Caki2 (cell line): ENCODE measurements around the gene PATE1. TPM values are rescaled to one million over a fixed set of nuclear protein-coding genes. Genes with fewer than 3 reads are reported as not detected.
"Not testable (repeated sequence)": the region's sequence is repeated elsewhere in the genome, so short reads cannot be mapped to it uniquely, and the experiment has no call there.

Source experiments
- DNase-seq: peaks from one replicate; pipeline ENCODE4 v3.0.0-alpha.2; 2015; ENCODE audit warnings: low read depth
- in situ Hi-C: cut with HindIII; loops from 2 replicates; pipeline ENCODE4 v1.10.0; 2016; ENCODE audit warnings: low sequenced_read_pairs, low pct_unique_long_range_greater_than_20kb, mixed read lengths
- total RNA-seq: library from RNA; depleted of rRNA; stranded (reverse); fragments of >200 nt; shearing (Covaris generic); gene quantifications from 2 replicates; pipeline ENCODE4 v1.2.3, GENCODE V29; 2014; ENCODE audit warnings: low replicate concordance; rRNA removed

Gene PATE1
- total RNA-seq: not detected in 2 replicates

DNA sequence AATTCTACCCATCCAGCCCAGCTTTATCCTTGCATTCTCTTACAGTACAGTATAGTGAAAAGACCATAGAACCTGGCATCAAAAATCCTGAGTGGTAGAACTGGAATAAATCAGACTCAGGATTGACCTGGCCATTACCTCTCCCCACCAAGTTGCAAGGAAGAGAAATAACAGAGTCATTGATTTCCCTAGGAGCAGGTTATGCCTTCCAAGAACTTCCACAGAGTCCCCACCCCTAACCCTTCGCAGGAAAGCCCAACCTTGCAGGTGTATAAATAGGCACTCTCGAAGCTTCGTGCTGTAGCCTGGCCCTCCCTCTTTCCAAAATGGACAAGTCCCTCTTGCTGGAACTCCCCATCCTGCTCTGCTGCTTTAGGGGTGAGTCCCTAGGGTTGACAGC, at the start of gene PATE1:
Gene PATE1 (plus strand): TSS at position 301 of the 400 bp plus-strand sequence. CDS start 26 bp downstream, at position 327.
- DNase-seq: no peak
- in situ Hi-C loops: no loop called here

GRCh38 chr11:125701018-125701610, 45.0 kb upstream of the PATE1 start:
- no peak for DNase-seq
- in situ Hi-C loops: no loop called here

DNA sequence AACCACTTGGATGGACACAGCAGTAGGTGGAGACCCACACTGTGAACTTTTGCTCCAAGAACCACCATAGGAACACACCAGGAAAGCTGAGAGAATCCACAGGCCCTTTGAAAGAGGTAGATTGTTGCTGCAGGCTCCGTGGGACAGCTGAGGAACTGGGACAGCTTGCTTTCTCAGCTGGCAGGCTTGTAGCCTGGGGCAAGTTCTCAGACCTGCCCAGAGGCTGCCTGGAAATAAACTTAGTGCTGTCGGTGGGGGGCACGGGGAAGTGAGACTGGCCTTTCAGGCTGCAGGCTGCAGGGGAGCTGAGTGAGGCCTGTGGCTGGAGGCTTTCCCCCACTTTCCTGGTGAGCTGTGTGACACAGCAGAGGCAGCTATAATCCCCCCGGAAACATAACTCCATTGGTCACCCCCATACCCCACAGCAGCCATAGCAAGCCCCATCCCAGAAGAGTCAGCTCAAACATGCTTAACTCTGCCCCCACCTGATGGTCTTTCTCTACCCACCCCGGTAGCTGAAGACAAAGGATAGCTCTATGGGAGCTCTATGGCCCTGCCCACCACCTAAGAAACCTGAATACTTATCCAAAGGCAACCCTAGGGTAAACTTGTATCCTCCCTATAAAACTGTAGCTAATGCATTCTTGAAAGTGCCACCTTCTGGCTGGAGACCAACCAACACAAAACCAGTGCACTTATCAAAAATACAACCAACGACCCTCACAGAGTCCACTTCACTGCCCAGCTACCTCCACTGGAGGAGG, 44.0 kb upstream of the PATE1 start:
- in situ Hi-C loops: no loop called here
- no peak for DNase-seq

GRCh38 chr11:125704686-125705085, 41.4 kb upstream of the PATE1 start:
- DNase-seq, in situ Hi-C loops: not testable (repeated sequence)

DNA sequence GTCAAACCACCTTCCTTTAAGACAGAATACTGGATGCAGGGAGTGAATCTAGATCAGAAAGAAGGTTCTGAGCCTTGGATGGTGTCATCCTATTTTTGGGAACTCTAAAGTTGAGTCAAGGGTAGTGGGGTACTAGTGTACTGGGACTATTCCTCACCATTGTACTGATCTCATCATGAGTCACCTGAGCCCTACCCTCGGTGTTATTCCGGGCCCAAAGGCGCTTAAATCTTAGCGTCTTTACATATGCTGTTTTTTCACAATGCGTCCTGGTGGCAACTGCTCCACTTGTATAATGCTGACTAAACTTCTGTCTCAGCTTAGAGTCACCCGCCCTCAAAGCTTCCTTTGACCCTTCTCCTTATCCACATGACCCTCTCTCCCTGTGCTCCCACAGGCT, 25.3 kb upstream of the PATE1 start:
- in situ Hi-C loops: no loop called here
- DNase-seq: no peak

GRCh38 chr11:125724125-125724524, 22.0 kb upstream of the PATE1 start:
- in situ Hi-C loops: no loop called here
- DNase-seq: no peak

- in situ Hi-C loops: no loop called here
- DNase-seq: no peak
Measured at GRCh38 chr11:125728969-125729368, 17.1 kb upstream of the PATE1 start.

- in situ Hi-C loops: no loop called here
- no peak for DNase-seq
Measured at GRCh38 chr11:125740617-125741016, 5.5 kb upstream of the PATE1 start.

GRCh38 chr11:125743681-125744080, 2.4 kb upstream of the PATE1 start:
- DNase-seq: no peak
- in situ Hi-C loops: no loop called here

DNA sequence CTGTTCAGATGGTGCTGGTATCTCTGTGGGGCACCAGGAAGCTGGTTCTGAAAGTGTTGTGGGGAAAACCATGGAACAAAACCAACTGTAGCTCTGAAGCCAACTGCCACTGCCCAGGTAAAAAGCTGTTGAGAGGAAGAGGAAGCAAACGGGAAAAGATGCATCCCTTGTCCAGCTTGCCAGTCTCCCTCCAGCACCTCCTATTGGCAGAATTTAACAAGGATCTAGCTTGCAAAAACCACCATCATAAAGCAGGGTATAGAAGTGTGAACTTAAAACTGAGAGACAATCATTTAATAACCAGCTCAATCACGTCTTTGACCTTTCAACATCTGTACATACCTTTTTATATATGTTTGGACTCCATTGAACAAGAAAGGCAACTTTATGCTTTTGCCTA, 4.5 kb downstream of the PATE1 start:
- no peak for DNase-seq
- in situ Hi-C loops: no loop called here

DNA sequence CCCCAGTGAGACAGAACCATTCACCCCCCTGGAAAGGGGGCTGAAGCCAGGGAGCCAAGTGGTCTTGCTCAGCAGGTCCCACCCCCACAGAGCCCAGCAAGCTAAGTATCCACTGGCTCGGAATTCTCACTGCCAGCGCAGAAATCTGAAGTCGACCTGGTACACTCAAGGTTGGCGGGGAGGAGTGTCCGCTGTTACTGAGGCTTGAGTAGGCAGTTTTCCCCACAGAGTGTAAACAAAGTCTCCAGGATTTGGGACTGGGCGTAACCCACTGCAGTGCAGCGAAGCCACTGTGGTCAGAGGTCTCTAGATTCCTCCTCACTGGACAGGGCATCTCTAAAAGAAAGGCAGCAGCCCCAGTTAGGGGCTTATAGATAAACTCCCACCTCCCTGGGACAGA, 10.0 kb downstream of the PATE1 start:
- DNase-seq: no peak
- in situ Hi-C loops: no loop called here

GRCh38 chr11:125762445-125762844, 16.4 kb downstream of the PATE1 start:
- DNase-seq: no peak
- in situ Hi-C loops: no loop called here

DNA sequence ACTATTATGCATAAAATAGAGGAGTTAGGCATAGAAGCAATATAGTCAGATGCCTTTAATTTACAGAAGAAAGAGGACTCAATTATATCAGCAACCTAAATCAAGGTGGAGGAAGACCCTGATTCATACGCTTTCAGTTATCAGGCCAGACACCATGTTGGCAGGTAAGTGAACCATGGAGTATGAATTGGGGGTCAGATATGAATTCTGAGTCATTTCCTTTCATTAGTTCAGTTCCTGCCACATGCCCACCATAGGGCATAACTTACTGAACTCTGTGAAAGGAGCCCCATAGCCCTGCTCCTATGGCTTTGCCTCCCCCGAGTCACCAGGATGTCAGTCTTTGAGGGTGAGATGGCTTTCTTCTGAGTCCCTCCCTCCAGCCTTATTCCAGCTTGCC, 17.4 kb downstream of the PATE1 start:
- in situ Hi-C loops: no loop called here
- DNase-seq: no peak

GRCh38 chr11:125766251-125766650, 20.2 kb downstream of the PATE1 start:
- in situ Hi-C loops: no loop called here
- no peak for DNase-seq

DNA sequence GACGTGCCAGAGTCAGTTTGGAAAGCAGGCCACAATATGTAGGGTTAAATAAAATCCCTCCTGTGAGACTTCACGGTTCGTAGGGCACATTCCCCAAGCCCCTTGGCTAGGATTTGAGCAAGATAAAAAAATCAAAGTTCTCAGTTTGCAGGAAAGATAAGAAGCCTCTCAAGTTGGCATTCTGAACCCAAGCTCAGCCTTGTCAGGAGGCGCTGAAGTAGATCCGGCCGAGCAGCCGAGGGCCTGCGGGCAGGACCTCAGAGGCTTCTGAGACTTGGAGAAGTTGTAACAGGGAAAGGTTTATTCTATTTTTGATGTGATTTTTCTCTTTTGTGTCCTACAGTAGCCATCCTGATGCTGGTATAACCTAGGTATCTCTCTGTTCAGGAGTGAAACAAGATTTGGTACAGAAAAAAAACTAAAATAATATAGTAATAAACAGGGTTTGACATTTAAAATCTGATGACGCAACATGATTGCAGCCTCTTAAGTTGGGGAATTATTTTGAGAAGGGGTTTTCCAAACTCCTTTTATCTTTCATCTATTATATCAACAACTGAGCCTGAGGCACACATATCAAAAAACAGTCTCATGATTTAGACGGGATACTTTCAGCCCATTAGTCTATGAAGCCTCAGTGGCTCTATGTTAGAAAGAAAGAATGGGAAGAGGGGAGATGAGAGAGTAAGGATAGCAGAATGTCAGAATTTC, 22.4 kb downstream of the PATE1 start:
- no peak for DNase-seq
- in situ Hi-C loops: no loop called here

DNA sequence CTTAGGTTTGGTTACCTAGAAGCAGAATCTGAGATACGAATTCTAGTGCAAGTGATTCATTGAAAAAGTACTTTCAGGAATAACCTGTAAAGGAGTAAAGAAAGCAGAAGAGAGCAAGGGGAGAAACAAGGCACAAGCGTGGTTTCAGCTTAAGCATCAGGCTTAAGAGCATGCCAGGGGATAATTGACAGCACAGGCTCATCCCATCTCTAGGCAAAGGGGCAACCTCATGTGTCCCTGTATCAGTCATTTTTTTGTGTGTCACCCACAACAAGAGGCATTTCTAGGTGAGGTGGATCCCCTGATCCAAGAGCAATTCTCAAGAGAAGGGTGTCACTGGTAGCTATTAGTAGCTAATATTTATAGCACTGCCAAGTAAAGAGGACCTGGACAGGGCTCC, 24.5 kb downstream of the PATE1 start:
- no peak for DNase-seq
- in situ Hi-C loops: no loop called here

- in situ Hi-C loops: no loop called here
- no peak for DNase-seq
Measured at GRCh38 chr11:125772834-125773505, 26.9 kb downstream of the PATE1 start.

DNA sequence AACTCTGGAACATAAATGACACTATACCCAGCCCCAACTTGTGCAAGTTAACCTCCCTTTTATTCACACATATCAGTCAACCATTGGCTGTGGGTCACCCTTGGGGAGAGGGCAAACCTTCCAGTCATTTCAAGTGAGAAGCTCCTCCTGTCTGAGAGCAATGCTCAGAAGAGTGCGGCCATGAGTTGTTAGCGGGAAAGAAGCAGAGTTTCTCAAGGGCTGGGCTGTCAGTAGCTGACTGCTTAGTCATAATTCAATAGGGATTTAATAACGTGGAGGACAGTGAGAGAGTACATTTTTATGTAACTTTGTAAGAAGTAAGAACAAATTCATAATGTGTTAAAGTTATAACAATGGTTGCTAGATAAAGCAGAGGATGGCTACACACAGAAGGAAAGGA, 27.4 kb downstream of the PATE1 start:
- no peak for DNase-seq
- in situ Hi-C loops: no loop called here

DNA sequence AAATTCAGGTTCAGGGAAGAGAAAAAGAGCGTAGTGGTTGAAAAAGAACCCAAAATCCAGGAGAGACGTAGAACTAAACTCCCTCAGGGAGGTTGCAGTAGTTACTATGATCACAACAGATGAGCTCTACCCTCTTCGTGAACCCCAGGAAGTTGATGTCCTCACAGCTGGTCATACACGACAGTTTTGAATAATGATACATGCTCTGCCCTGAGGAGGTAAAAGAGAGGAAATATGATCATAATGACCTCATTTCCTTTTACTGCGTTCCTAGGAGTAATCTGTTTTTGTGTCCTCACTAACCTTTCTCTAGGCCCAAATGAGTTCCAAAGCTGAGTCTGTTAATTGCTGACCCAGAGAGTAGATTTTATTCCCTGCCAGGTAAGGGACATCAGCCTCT, 31.2 kb downstream of the PATE1 start:
- in situ Hi-C loops: no loop called here
- no peak for DNase-seq
